Stimulated activated CD4-positive, alpha-beta T cell treated with anti-CD3 and anti-CD28 coated beads, TNF-alpha, amount 100 ng/mL, for 24 hours (primary cell): ENCODE results near the gene OGFRL1.
"Not testable (repeated sequence)": the region's sequence is repeated elsewhere in the genome, so short reads cannot be mapped to it uniquely, and the experiment has no call there.

ENCODE experiments used
- DNase-seq, 3 experiments: peaks; one replicate each; pipeline ENCODE4 v3.0.0-alpha.2; 2020; ENCODE audit warnings: low read depth in 3 of 3

Gene OGFRL1

DNA sequence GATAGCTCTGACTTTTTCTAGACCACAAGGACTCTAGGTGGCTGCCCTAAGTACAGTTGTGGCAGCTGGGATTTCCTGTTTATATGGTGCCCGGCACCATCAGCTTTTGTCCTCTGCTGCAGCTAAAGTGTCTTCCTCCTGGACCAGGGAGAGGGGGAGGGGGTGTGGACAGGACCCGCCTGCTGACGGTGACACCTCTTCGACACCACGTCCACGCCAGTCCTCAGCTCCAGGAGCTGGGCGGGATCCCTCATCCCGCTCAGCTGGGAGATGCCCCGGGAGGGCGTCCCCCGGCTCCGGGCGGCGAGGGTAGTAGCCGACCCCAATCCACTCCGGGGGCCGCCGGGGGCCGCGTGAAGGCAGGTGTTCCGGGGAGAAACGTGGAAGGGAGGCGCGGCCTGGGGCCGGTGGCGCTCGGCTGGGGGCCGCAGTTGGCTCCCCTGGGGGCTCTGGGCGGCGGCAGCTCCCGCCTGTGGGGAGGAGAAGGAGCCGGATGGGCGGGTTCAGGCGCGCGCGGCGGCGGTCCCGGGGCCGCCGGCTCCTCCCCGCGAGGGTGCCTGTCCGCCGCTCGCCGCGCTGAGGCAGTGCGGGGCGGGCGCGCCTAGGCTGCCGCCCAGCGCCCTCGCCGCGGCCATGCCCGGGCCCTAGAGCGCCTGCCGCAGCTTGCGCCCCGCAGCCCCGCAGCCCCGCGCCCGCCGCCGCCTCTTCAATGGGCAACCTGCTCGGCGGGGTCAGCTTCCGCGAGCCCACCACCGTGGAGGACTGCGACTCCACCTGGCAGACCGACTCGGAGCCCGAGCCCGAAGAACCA, at the start of gene OGFRL1:
TSS of gene OGFRL1 (plus strand) at position 584 of the 811 bp plus-strand sequence. CDS start at position 710, 126 bp downstream.
- DNase-seq: peak; percentile 9 to 65 (median 33)

DNA sequence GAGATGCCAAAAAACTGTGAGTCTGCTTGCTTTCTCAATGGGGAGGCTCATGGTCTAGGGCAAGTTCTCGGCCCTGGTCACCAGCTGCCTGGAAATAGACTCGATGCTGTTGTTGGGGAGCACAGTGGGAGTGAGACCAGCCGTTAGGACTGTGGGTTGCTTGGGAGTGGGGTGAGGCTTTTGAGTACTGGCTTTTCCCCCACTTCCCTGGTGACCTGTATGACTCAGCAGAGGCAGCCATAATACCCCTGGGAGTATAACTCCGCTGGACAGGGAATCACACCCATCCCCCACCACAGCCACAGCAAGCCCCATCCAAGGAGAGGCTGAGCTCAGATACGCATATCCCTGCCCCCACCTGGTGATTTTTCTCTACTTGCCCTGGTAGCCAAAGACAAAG, 48.9 kb upstream of the OGFRL1 start:
- no peak for DNase-seq

DNA sequence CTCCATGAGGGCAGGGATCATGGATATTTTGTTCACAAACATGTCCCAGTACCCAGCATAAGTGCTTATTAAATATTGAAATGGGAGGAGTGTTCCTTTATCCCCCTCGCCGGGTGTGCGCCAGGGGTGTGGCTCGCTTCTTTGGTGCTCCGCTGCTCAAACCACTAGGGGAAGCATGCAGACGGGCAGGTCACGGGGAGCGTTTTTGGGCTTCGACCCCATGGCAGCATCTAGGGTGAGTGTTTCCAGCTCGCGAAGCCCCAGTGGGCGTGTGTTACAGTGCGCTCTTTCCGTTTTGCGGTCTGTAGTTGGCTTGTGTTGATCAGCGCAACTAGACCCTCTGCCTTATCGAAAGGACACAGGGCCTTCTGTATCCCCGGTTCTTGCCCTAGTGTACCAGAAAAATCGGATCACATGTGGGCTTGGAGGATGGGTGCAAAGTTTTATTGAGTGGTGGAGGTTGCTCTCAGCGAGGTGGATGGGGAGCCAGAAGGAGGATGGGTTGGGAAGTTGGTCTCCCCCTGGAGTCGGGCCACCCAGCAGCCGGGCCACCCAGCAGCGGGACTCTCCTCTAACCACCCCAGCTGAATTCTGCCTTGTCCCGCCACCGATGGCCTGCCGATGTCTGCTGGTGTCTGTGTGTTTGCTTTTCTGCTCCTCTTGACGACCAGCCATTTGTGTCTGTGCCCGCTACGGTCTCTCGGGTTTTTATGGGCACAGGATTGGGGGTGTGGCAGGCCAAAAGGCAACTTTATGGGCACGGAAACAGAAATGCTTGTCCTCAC, 43.2 kb upstream of the OGFRL1 start:
- no peak for DNase-seq

DNA sequence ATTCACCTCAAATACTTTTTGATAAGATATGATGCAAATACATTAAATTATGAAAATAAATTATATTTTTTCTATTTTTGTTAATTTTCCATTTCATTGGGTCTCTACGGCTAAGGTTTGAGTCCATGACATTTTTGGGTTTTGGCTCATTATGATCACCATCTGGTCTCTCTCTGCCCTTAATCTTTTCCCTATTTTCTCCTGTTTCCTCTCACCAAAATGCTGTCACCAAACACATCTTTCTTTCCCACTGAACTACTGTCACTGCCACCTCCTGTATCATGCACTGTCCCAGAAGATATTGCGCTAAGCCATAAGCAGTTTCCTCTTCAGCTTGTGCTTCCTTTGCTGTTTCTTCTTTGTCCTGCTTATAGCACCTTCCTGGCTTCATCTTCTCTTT, 42.0 kb upstream of the OGFRL1 start:
- DNase-seq: no peak

DNA sequence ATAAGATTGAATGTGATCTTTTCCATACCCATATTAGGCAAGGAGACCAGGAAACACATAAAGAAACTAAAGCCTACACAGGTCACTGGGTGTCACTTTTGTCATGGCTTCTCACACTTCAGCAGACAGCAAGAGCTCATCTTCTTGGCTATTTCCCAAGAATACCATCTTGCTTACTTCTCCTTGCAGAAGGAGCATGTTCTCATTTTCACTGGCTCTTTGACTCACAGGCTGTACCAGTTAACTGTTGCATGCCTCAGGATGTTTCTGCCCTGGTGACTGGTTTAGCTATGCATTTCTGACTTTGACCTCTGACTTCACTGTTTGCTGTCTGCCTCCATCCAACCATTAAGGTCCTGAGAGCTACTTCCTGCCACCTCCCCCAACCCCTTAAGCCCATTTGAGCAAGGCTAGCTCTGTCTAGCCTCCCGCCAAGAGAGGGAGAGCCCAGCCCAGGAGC, 40.3 kb upstream of the OGFRL1 start:
- no peak for DNase-seq

DNA sequence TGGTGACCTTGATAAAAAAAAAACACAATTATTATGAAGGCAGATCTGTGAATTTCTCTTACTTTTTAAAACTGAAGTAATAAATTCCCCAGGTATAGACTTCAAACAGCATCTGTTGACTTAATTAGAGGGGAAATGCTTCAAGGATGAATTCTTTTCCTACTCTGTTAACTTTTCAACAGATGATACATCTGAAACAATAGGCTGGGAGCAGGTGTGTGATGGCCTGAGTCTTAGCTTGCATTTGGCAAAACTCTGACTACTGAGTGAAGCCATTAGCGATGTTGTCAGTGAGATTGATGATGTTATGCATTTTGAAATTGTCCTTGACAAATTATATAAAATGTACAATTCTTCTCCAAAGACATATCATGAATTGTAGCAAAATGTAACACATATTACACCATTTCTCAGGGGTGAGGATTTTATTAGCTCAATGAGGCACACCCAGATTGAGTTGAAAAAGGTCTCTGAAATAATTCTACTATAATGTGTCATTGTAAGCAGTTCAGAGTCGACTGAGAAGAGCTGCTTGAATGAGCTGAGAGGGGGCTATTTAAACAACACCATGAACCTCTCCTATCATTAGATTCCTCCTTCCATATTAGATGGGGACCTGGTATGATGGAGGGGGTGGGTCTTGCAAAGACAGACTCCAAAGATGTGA, 39.6 kb upstream of the OGFRL1 start:
- DNase-seq: no peak

DNA sequence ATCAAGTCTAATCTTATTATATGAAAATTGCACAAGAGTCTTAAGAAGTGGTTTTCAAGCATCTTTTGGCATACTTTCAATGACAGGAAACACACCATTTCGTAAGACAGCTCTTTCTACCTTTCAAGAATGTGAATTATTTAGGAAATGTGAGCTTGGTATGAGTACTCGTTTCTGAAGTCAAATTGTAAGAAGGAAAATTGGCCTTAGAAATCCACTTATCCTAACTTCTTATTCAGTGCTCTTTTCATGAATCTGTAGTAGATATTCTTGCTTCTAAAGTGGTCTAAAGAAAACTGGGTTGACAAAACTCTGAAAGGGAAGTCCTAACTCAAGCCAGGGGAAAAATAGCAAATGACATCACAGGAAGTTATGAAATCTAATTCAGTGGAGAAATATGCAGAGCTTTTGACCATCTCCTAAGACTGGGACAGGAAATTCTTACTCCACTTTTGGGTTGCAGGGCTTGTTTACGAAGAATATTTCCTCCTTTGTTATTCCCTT, 38.5 kb upstream of the OGFRL1 start:
- DNase-seq: no peak

DNA sequence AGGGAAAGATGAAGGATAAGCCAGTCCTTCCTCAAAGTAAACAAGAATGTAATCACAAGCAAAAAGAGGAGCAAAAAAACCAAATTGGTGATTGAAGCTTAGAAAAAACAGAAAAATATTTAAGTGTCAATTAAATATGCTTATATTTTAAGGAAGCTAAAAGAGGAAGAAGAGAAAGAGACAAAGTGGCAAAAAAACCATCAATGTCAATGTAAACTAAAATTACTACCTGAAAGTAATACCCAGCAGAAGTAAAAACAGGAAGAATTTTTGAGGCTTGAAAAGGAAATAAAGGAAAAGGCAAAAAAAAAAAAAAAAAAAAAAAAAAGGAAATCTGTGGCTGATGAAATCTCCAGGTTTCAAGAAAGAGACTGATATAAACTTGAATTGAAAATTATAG, 36.2 kb upstream of the OGFRL1 start:
- DNase-seq: no peak

DNA sequence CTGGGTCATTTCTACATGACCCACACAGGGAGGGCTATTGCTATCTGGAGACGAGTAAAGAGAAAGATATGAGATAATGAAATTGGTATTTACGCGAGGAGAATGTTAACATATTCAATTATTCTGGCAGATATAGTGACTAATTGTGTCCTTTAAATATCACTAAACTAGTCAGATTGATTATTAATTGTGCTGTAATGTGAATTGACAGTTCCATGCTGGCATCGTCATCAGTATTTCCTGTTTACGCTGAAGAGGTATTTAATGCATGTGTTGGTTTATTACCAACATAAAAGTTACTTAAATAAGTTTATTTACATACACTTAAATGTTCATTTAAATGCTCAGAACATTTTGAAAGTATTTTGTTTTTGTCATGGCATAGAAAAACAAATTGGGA, 35.7 kb upstream of the OGFRL1 start:
- DNase-seq: no peak

DNA sequence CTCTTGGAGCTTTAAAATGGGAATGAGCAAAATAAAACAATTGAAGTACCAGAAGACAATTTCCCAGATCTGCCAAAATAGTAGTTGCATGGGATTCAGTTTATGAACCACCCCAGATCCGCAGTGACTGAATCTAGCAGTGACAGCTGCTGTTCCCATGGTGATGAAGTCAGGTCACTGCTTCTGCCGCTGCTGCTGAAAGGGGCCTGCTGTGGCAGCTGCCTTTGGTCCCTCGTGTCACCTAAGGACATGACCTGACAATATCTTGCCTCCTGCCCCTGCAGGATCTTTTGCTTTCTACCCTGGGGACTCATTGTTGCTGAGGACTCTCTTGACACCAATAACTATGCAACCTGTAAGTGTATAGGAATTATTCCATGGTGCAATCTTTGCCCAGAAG, 34.3 kb upstream of the OGFRL1 start:
- DNase-seq: no peak

DNA sequence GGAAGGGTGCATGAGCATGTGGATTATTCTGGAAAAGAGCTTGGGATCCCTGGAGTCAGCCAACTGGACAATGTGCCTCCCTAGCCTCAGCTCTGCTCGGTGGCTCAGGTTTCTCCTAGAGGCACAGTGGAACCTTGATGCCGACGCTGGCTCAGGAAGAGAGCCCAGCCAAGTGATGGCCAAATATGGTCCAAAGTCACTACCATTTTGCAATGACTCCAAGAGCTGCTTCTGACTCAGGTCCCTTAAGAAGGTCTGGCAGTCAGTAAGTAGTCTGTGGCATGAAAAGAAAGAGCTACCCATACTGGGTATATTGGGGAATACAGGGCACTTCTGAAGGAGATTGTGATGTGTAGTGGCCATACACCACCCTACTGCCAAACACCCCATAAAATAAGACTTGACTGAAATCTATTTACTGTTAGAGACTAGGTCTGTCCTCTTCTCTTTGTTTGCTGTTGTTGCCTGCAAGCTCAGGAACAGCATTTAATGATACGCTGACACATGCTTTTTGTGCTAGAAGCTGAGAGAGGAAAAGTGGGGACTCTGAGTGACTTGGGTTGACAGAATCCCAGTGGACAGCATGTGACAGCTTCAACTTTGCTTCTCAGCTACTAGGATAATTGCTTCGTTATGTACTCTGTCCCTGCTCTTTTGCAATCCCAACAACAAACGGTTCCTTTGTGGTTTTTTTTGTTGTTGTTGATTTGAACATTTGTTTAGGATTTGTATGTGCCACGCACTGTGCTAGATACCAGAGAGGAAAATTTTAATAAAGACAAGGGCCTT, 30.3 kb upstream of the OGFRL1 start:
- no peak for DNase-seq

DNA sequence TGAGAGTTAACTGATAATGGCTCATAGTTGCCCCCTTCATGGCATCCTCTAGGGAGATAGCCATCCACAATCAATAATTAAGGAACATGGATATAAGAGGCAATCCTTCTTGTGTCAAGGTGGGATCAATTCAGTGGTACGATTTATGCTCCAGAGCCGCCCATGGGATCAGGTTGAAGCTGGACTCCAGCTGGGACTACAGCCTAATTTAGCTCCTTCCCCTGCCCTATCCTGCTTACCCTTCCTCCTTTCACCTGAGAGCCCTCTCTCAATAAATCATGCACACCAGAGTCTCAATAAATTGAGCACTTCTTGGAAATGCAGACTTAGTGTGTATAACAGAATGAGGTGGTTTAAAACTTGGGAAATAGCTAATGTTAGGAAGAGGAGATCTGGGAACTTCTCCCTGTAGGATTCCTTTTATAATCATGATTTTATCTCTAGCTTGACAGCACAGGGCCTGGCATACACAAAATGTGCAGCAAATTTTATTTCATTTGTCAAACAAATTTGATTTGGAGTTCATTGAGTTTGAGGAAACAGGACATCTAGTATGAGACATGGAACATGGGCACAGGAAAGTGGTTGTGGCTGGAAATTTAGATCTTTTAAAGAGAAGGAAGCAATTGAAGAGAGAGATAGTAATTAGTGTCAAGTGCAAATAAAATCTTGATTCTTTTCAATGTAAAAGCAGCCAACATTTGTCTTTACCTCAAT, 28.6 kb upstream of the OGFRL1 start:
- no peak for DNase-seq

DNA sequence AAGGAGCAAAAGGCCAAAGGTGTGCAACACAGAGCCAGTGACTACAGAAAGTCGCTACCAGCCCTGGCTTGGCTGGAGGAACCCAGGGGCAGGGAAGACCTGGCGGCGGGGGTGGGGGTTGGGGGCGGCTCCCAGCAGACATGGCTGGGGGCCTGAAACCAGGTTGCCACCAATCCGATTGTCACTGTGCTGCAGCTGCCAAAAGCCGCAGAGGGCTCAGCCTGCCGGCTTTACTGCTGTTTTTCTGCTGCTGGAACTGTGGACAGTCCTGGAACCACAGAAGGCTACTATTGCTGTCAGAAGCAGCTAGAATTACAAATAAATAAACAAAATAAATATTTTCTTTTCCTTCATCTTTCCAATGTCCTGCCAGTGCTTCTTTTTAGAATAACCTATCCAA, 25.7 kb upstream of the OGFRL1 start:
- no peak for DNase-seq

DNA sequence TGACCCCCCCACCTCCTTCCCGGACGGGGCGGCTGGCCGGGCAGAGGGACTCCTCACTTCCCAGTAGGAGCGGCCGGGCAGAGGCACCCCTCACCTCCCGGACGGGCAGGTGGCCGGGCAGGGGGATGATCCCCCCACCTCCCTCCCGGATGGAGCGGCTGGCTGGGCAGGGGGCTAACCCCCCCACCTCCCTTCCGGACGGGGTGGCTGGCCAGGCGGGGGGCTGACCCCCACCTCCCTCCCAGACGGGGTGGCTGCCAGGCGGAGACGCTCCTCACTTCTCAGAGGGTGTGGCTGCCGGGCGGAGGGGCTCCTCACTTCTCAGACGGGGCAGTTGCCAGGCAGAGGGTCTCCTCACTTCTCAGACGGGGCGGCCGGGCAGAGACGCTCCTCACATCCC, 22.2 kb upstream of the OGFRL1 start:
- not testable (repeated sequence) for DNase-seq

DNA sequence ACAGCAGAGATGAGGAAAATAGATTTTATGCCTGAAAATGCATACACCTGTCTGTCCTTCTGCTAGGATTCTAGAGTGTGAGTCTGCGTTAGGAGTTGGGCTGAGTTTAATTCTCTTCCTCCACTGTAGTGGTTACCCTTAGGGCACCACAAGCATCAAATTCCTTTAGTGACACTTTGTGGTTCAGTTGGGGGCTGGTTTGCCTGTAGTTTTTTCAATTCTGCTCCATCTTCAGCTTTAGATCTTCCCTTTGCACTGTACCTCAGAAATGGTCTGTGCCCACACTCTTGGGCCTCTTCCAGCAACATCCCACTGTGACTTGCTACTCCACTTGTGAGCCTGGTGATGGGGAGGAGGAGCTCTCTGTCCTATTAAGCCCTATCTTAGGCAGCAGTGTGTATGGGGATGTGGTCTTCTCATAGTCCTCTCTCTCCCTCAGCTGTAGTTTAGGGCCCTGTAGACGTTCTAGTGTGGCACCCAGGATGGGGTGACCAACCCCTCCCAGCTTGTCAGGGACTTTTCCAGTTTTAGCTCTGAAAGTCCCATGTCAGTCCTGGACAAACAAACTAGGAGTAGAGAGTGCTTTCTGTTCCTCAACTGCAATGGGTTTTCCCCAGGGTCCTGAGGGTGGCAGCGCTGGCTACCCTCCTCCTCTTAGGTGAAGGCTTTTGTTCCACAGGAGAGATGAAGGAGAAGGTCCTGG, 19.7 kb upstream of the OGFRL1 start:
- no peak for DNase-seq

DNA sequence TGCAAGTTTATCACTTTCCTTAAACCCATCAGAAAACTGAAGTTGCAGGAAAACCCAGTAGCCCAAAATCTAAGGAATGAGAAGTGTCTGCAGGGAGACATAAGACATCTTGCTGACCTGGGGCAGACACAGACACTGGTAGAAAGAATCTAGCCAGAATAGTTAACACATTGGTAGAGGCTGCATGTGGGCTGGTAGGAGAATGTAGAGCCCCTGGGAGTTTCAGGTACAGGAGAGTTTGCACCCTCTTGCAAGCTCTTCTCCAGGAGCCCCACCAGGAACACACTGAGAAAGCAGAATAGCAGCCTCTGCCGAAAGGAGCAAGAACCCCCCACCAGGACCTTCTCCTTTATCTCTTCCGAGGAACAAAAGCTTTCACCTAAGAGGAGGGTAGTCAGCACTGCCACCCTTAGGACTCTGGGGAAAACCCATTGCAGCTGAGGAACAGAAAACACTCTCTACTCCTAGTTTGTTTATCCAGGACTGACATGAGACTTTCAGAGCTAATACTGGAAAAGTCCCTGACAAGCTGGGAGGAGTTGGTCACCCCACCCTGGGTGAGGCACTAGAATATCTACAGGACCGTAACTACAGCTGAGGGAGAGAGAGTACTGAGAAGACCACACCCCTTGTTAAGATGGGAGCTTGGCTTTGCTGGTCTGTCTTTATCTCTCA, 10.5 kb upstream of the OGFRL1 start:
- no peak for DNase-seq

DNA sequence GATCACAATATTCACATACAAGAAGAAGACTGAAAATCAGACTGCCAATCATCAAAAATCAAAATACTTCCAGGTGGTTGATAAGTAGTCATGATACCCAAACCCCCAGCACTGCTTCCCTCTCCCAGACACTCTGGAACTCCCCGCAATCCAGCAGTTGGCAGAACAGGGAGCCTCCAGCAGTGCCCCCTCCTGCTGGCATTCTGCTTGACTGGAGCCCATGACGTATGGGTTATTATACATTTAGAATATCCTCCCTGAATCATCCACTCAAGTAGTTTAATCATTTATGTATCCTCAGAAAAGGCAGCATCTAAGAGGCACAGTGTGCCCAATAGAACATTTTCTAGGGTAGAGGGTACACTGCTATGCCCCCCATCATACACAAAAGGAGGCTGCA, 9.3 kb upstream of the OGFRL1 start:
- DNase-seq: no peak

DNA sequence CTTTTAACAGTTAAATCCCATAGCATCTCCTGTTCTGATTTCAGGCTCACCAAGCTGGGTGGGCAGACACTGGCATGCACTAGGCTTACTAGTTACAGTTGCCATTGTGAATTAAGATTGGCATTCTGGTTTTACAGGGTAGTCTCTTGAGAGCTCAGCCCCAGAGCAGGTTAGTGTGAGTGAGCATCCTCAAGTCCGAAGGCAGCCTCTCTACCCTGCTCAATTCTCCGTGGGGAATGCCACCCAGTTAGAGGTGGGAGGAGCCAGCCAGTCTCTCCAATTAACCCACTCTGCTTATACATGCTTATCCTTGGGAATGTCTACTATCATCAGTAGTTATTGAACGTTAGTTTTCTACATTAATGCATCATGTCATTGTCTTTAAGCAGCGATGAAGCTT, 8.9 kb upstream of the OGFRL1 start:
- DNase-seq: no peak

DNA sequence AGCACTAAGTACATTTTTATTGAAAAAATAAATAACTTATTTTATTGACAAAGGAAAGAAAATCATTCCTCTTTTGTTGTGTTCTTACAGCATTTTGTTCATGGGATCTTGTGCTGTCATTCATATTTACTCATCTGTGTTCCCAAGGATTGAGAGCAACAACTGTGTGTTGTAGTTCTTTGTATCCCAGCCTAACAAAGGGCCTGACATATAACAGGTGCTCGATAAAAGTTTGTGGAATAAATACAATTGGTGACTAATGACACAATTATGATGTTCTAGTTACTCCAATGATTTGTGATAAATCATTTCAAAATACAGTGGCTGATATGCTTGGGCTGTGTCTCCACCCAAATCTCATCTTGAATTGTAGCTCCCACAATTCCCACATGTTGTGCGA, 7.9 kb upstream of the OGFRL1 start:
- DNase-seq: no peak

DNA sequence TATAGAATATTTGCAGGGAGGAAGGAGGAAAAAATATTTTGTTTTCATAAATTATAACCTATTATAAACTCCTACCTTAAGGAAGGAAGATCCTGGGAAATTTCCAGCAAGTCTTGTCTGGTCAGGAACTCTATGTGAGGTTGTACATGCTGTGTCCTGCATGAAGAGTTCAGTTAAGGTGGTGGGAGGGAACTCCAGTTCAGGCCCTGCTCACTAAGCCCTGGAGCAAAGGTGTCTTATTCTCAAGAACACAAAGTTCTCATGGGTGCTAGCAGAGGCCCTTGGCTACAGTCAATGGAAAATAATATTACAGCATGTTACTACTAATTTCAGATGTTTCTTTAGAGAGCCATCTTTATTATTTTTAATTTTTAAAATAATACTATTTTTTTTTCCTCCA, 3.8 kb upstream of the OGFRL1 start:
- DNase-seq: no peak
